Mucosa of rectum (tissue), 2 donors: ENCODE data around the gene FAM131A.

ENCODE experiments used
- H3K27ac ChIP-seq, 2 donors: one replicate each; pipeline ENCODE4 v1.7.0; 2013; ENCODE audit warnings: inconsistent platforms in 2 of 2, low read depth in 2 of 2, low read length in 2 of 2
- H3K27me3 ChIP-seq, 2 donors: one replicate each; pipeline ENCODE4 v1.7.0; 2013; ENCODE audit warnings: low read length in 2 of 2; ENCODE audit not compliant: control insufficient read depth in 2 of 2, insufficient read depth in 2 of 2
- H3K36me3 ChIP-seq, 2 donors: one replicate each; pipeline ENCODE4 v1.7.0; 2013; ENCODE audit warnings: low read length in 2 of 2; ENCODE audit not compliant: control insufficient read depth in 2 of 2, insufficient read depth in 2 of 2
- H3K4me1 ChIP-seq, 2 donors: one replicate each; pipeline ENCODE4 v1.7.0; 2013; ENCODE audit warnings: low read length in 2 of 2, mild to moderate bottlenecking in 1 of 2; ENCODE audit not compliant: control insufficient read depth in 2 of 2, insufficient read depth in 2 of 2
- H3K4me3 ChIP-seq, 2 donors: one replicate each; pipeline ENCODE4 v1.7.0; 2013; ENCODE audit warnings: low read length in 2 of 2
- H3K9ac ChIP-seq, 2 donors: one replicate each; pipeline ENCODE4 v1.7.0; 2013; ENCODE audit warnings: low read length in 2 of 2, low read depth in 1 of 2, mild to moderate bottlenecking in 1 of 2
- H3K9me3 ChIP-seq, 2 donors: one replicate each; pipeline ENCODE4 v1.7.0; 2013; ENCODE audit warnings: low read length in 2 of 2; ENCODE audit not compliant: control insufficient read depth in 2 of 2
- donor health status: healthy.
- donor health status: Normal muscosa, but diverticular disease.

The FAM131A gene

GRCh38 chr3:184391266-184391665, 53.9 kb downstream of the FAM131A start:
- H3K4me3 ChIP-seq = no peak overlapping the region

GRCh38 chr3:184395320-184395660, 57.9 kb downstream of the FAM131A start:
- Histone ChIP-seq H3K4me1 (no peaks in the 10 kb centered on the region), H3K27ac (no peak overlapping the region), H3K9ac (no peak overlapping the region), H3K36me3 (no peaks in the 10 kb centered on the region), H3K27me3 (peaks cover 3 to 4% of the 10 kb centered on the region in 2 donors), H3K4me3 (no peak overlapping the region), H3K9me3 (no peaks in the 10 kb centered on the region)

More at GRCh38 chr3:184391266-184391665, 53.9 kb downstream of the FAM131A start:
- Histone ChIP-seq H3K27ac (no peak overlapping the region), H3K36me3 (no peaks in the 10 kb centered on the region), H3K9me3 (no peaks in the 10 kb centered on the region), H3K9ac (no peak overlapping the region), H3K27me3 (peaks cover 3 to 4% of the 10 kb centered on the region in 2 donors), H3K4me1 (no peaks in the 10 kb centered on the region)
